LoVo (cell line): Measurements from ENCODE around the gene CLNK.
A peak's percentile ranks its signal among the peaks of the same experiment; 100 is the strongest.
"Not testable (repeated sequence)": the region's sequence is repeated elsewhere in the genome, so short reads cannot be mapped to it uniquely, and the experiment has no call there.

Source experiments
- DNase-seq: peaks from one replicate; pipeline ENCODE4 v3.0.0-alpha.2; 2016; ENCODE audit warnings: low spot score

CLNK gene

DNA sequence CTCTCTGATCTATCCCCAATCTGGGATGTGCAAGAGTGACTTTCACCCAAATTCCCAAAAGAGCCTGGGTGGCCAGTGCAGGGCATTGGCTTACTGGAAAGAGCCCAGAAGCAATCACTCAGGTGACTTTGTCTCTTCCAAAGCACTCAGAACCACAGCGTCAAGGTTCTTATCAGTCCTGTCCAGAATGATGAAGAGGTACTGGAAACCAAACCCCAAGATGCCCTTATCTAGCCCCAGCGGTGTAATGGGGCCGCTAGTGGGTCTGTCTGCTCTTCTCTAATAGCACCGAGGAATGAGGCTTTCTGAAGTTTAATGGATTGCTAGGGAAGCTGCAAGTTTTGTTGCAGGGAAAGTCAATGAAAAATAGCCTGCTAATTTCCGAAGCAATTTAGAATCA is 21.6 kb downstream of the CLNK start:
- no peak for DNase-seq

- no peak for DNase-seq
Observed at GRCh38 chr4:10661047-10661446, 23.5 kb downstream of the CLNK start.

- DNase-seq = no peak
Observed at GRCh38 chr4:10659251-10659650, 25.3 kb downstream of the CLNK start.

- DNase-seq = peak; percentile 78
Observed at GRCh38 chr4:10656988-10657387, 27.6 kb downstream of the CLNK start.

GRCh38 chr4:10656420-10656819 is 28.1 kb downstream of the CLNK start:
- DNase-seq = no peak

GRCh38 chr4:10655968-10656367 is 28.6 kb downstream of the CLNK start:
- DNase-seq = peak; percentile 44

- DNase-seq = no peak
Observed at GRCh38 chr4:10648479-10648878, 36.1 kb downstream of the CLNK start.

DNA sequence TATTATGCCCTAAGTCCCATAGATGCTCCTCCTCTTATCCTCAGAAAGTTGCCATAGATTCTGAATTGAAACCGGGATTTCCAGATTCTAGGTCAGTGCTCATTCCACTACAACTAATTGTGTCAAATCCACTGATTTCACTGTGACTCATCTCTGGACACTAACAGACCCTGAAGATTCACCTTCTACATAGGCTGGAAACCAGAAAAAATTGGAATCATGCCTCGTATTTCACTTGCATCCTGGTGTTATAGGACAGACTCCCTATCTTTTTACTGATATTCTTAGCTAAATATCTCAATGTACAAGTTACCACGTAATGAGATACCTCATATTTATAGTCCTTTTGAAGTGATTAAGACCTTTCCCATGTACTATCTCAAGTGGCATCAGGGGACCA is 36.7 kb downstream of the CLNK start:
- no peak for DNase-seq

GRCh38 chr4:10643600-10644425 is 40.8 kb downstream of the CLNK start:
- no peak for DNase-seq

DNA sequence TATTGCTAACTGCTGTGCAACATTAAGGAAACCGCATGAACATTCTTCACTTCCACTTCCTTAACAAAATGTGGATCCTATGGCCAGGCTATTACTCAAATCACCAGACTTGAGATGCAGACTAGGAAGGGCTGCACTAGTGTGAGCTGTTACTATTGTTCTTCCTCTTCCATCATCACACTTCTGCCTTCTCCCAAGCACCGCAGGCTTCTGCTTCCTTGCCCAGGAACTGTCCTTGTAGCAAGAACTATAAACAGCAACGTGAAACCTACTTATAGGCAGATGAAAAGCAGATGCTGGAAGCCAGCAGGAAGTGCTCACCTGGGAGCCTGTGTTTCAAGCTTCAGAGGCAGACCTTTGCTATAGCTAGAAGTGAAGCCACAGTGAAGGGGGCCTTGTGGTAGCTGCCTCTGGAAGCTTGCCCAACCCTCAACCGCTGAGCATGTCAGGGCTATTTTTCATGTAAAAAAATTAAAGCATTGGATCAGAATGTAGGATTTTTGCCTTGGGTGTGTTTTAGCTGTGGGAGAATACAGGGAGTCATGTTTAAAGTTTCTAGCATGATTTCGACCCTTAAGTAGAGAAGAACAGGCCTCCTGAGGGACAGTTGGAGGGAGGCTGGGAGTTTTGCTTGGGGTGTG is 43.9 kb downstream of the CLNK start:
- no peak for DNase-seq

- no peak for DNase-seq
Observed at GRCh38 chr4:10639664-10640063, 44.9 kb downstream of the CLNK start.

- no peak for DNase-seq
Observed at GRCh38 chr4:10639100-10639499, 45.5 kb downstream of the CLNK start.

GRCh38 chr4:10635091-10635490 is 49.5 kb downstream of the CLNK start:
- DNase-seq = no peak

DNA sequence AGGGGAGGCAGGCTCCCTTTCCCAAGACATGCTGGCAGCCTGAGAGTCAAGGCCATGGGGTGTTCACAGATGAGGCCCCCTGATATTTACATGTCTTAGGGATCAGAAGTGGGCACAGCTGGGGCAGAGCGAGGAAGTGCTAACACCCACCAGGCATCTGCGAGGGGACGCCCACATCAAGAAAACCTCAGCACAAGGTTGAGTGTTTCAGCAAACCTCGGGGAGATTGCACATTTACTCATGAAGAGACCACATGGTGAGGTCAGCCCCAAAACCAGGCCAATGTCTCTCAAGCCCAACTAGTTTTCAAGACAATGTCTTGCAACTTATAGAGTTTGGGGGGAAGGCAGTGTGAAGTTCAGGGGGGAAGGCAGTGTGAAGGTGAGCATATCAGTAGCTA is 55.2 kb downstream of the CLNK start:
- no peak for DNase-seq

- DNase-seq = no peak
Observed at GRCh38 chr4:10625131-10625530, 59.4 kb downstream of the CLNK start.

- DNase-seq = no peak
Observed at GRCh38 chr4:10623862-10624261, 60.7 kb downstream of the CLNK start.

- no peak for DNase-seq
Observed at GRCh38 chr4:10623241-10623640, 61.3 kb downstream of the CLNK start.

GRCh38 chr4:10622728-10623127 is 61.8 kb downstream of the CLNK start:
- no peak for DNase-seq

GRCh38 chr4:10620935-10621488 is 63.6 kb downstream of the CLNK start:
- DNase-seq = no peak

DNA sequence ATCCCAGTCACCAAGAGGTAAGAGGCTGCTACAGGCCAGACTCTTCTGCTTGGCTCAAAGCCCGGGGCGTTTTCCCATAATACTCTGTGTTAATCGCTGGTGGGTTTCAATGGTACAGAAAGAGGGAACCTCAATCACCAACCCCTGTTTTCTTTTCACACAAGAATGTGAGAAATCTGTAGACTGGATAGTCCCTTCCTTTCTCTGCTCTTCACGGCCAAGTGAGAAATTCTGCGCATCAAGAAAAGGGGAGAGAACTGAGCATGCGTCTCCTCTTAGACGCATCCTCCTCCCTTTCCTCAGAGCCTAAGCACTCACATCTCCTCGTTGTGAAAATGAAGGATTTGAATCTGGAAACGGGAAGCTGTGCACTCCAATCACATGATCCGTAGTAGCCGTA is 64.7 kb downstream of the CLNK start:
- DNase-seq = no peak

GRCh38 chr4:10619220-10619619 is 65.3 kb downstream of the CLNK start:
- DNase-seq = no peak

GRCh38 chr4:10614926-10615325 is 69.6 kb downstream of the CLNK start:
- not testable (repeated sequence) for DNase-seq

GRCh38 chr4:10613926-10614478 is 70.6 kb downstream of the CLNK start:
- no peak for DNase-seq
